ENCODE results near the gene ZBTB21. TPM values are rescaled to one million over a fixed set of nuclear protein-coding genes. Genes with fewer than 3 reads are reported as not detected.

ZBTB21 gene
- total and polyA plus RNA-seq, 2 experiments from 2014 or later, result 10.7 TPM

- in situ Hi-C loops (cut with MboI), result no loop called here
- no peaks in the 10 kb centered on the region for H3K79me2 ChIP-seq (ENCODE audit: insufficient read depth)
- TF ChIP-seq EZH2phosphoT487 (IDR thresholded peaks at IDR 0.05; ENCODE audit: insufficient read depth, low read depth) (no peak), EZH2 (IDR thresholded peaks at IDR 0.05; ENCODE audit: insufficient read depth, poor library complexity, severe bottlenecking) (no peak)
- no peaks in the 10 kb centered on the region for H3K9me2 ChIP-seq (ENCODE audit: insufficient read depth)
- no peak overlapping the region for H3K4me2 ChIP-seq (ENCODE audit: unreplicated experiment)
- no peak overlapping the region for H3K4me3 ChIP-seq
- no peak overlapping the region for H2AFZ ChIP-seq
- no peaks in the 10 kb centered on the region for H3K9me3 ChIP-seq (ENCODE audit: low read depth)
- no peak overlapping the region for H3K9ac ChIP-seq
- DNase-seq, result no peak
- no peaks in the 10 kb centered on the region for H3K27me3 ChIP-seq (replicated peaks; ENCODE audit: insufficient read depth)
- WGBS, 2 experiments (ENCODE audit: low coverage in 1 of 2, low lambda C conversion rate in 2 of 2, missing lambda C conversion rate in 2 of 2), result 56 to 59% methylated on average over 4 of the region's 4 CpGs
- peaks cover 24% of the 10 kb centered on the region for H3F3A ChIP-seq (ENCODE audit: insufficient read depth)
- H3K4me1 ChIP-seq (ENCODE audit: insufficient read depth), result peaks cover 26% of the 10 kb centered on the region
- H4K20me1 ChIP-seq (ENCODE audit: insufficient read depth), result no peaks in the 10 kb centered on the region
- no peak overlapping the region for H3K27ac ChIP-seq
- no peaks in the 10 kb centered on the region for H3K36me3 ChIP-seq (ENCODE audit: low read depth)
Measured at GRCh38 chr21:42041711-42042110, 31.6 kb upstream of the ZBTB21 start.

DNA sequence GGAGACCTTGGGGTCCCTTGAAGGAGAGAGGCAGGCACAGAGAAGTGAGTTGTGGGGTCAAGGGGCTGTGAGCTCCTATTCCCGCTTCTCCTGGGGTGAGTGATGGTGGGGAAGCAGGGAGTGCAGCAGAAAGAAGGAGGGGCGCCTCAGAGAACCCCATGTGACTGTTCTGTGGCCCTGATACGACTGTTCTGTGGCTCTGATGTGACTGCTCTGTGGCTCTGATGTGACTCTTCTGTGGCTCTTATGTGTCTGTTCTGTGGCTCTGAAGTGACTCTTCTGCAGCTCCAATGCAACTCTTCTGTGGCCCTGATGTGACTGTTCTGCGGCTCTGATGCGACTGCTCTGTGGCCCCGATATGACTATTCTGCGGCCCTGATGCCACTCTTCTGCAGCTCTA, 31.1 kb upstream of the ZBTB21 start:
- WGBS, 2 experiments (ENCODE audit: low coverage in 1 of 2, low lambda C conversion rate in 2 of 2, missing lambda C conversion rate in 2 of 2), result 98 to 99% methylated on average over 7 of the region's 7 CpGs
- H3K4me3 ChIP-seq, result no peak overlapping the region
- peak overlapping the region; percentile 95 for H3K27ac ChIP-seq
- TF ChIP-seq EZH2phosphoT487 (IDR thresholded peaks at IDR 0.05; ENCODE audit: insufficient read depth, low read depth) (no peak), EZH2 (IDR thresholded peaks at IDR 0.05; ENCODE audit: insufficient read depth, poor library complexity, severe bottlenecking) (no peak)
- peaks cover 24% of the 10 kb centered on the region for H3F3A ChIP-seq (ENCODE audit: insufficient read depth)
- no peak for DNase-seq
- H3K27me3 ChIP-seq (replicated peaks; ENCODE audit: insufficient read depth), result no peaks in the 10 kb centered on the region
- no peaks in the 10 kb centered on the region for H3K9me3 ChIP-seq (ENCODE audit: low read depth)
- H4K20me1 ChIP-seq (ENCODE audit: insufficient read depth), result no peaks in the 10 kb centered on the region
- no peaks in the 10 kb centered on the region for H3K9me2 ChIP-seq (ENCODE audit: insufficient read depth)
- no peaks in the 10 kb centered on the region for H3K36me3 ChIP-seq (ENCODE audit: low read depth)
- in situ Hi-C loops (cut with MboI), result no loop called here
- no peaks in the 10 kb centered on the region for H3K79me2 ChIP-seq (ENCODE audit: insufficient read depth)
- H3K4me2 ChIP-seq (ENCODE audit: unreplicated experiment), result peak overlapping the region; percentile 53
- peaks cover 26% of the 10 kb centered on the region for H3K4me1 ChIP-seq (ENCODE audit: insufficient read depth)
- no peak overlapping the region for H2AFZ ChIP-seq
- H3K9ac ChIP-seq, result peak overlapping the region; percentile 78

DNA sequence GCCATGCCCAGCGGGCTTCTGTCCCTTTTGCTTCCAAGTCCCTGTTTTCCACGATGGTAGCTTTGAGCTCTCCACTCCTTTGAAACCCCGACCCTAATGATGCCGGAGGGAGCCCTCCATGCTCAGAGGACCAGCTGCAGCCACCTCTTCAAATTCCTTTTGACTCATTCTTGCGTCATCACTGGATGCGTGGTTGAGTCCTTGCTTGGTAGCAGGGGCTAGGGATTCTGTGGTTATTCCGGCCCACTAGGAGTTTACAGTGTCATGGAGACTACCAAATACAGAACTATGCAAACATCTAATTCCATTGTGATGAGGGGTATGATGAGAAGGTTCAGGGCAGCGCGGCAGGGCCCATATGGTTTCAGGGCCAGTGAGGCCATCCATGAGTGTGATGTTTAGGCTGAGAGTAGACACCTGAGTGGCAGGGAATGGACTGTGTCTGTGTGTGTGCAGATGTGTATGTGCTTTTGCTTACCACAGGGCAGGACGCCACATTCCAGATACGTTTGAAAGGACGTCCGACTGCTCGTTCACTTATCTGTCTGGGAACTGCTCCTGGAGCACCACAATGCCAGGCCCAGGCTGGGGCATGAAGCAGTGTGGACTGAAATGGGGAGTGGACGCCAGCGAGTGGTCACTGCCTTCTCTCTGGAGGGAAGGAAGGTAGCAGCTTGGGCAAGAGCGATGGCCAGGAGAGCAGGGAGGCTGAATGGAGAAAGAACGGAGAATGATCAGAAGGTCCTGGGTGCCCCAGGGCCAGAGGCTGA, 30.4 kb upstream of the ZBTB21 start:
- Histone ChIP-seq H3K27ac (peak overlapping the region; percentile 95), H3K4me3 (no peak overlapping the region), H3F3A (ENCODE audit: insufficient read depth) (peaks cover 24% of the 10 kb centered on the region), H3K4me2 (ENCODE audit: unreplicated experiment) (peak overlapping the region; percentile 53), H3K9me2 (ENCODE audit: insufficient read depth) (no peaks in the 10 kb centered on the region), H2AFZ (peak overlapping the region; percentile 23; the same call in 1 of the 2 replicates), H3K9ac (peak overlapping the region; percentile 82), H3K79me2 (ENCODE audit: insufficient read depth) (no peaks in the 10 kb centered on the region), H3K27me3 (replicated peaks; ENCODE audit: insufficient read depth) (no peaks in the 10 kb centered on the region), H3K36me3 (ENCODE audit: low read depth) (no peaks in the 10 kb centered on the region), H4K20me1 (ENCODE audit: insufficient read depth) (no peaks in the 10 kb centered on the region), H3K4me1 (ENCODE audit: insufficient read depth) (peaks cover 26% of the 10 kb centered on the region), H3K9me3 (ENCODE audit: low read depth) (no peaks in the 10 kb centered on the region)
- in situ Hi-C loops (cut with MboI), result no loop called here
- 27 to 29% methylated on average over 18 of the region's 18 CpGs for WGBS, 2 experiments (ENCODE audit: low coverage in 1 of 2, low lambda C conversion rate in 2 of 2, missing lambda C conversion rate in 2 of 2)
- DNase-seq, result peak; percentile 99
- TF ChIP-seq EZH2 (IDR thresholded peaks at IDR 0.05; ENCODE audit: insufficient read depth, poor library complexity, severe bottlenecking) (no peak), EZH2phosphoT487 (IDR thresholded peaks at IDR 0.05; ENCODE audit: insufficient read depth, low read depth) (no peak)

GRCh38 chr21:42039911-42040351, 29.8 kb upstream of the ZBTB21 start:
- Histone ChIP-seq H4K20me1 (ENCODE audit: insufficient read depth) (no peaks in the 10 kb centered on the region), H3K79me2 (ENCODE audit: insufficient read depth) (no peaks in the 10 kb centered on the region), H3K9me3 (ENCODE audit: low read depth) (no peaks in the 10 kb centered on the region), H3K9ac (peak overlapping the region; percentile 82), H3K27me3 (replicated peaks; ENCODE audit: insufficient read depth) (no peaks in the 10 kb centered on the region), H3F3A (ENCODE audit: insufficient read depth) (peaks cover 24% of the 10 kb centered on the region), H2AFZ (peak overlapping the region; percentile 23; the same call in 1 of the 2 replicates), H3K9me2 (ENCODE audit: insufficient read depth) (no peaks in the 10 kb centered on the region), H3K36me3 (ENCODE audit: low read depth) (no peaks in the 10 kb centered on the region), H3K4me2 (ENCODE audit: unreplicated experiment) (peak overlapping the region; percentile 25), H3K27ac (peak overlapping the region; percentile 95), H3K4me1 (ENCODE audit: insufficient read depth) (peaks cover 26% of the 10 kb centered on the region), H3K4me3 (no peak overlapping the region)
- 75 to 79% methylated on average over 10 to 12 of the region's 12 CpGs for WGBS, 2 experiments (ENCODE audit: low coverage in 1 of 2, low lambda C conversion rate in 2 of 2, missing lambda C conversion rate in 2 of 2)
- in situ Hi-C loops (cut with MboI), result no loop called here
- DNase-seq, result peak; percentile 52
- TF ChIP-seq EZH2 (IDR thresholded peaks at IDR 0.05; ENCODE audit: insufficient read depth, poor library complexity, severe bottlenecking) (no peak), EZH2phosphoT487 (IDR thresholded peaks at IDR 0.05; ENCODE audit: insufficient read depth, low read depth) (no peak)

All from GM23248 (cell line).